ENCODE data around the gene MYBPC2. TPM values are rescaled to one million over a fixed set of nuclear protein-coding genes. Genes with fewer than 3 reads are reported as not detected.
A peak's percentile ranks its signal among the peaks of the same experiment; 100 is the strongest.

The MYBPC2 gene
- total and polyA plus RNA-seq, 7 donors: 0.95 TPM; not detected in 6

GRCh38 chr19:50422397-50423278, 10.1 kb upstream of the MYBPC2 start:
- H3K4me1 ChIP-seq: peaks cover 0 to 10% (median 7%) of the 10 kb centered on the region in 4 donors
- H3K4me3 ChIP-seq: no peak overlapping the region
- H3K27me3 ChIP-seq: peaks cover 19 to 62% (median 60%) of the 10 kb centered on the region in 3 donors
- DNase-seq: no peak
- no peaks in the 10 kb centered on the region for H3K9me3 ChIP-seq
- H3K27ac ChIP-seq: no peak overlapping the region
- WGBS, 2 donors: 86 to 88% methylated on average over 18 of the region's 18 CpGs
- H3K36me3 ChIP-seq: no peaks in the 10 kb centered on the region
- TF ChIP-seq CTCF (IDR thresholded peaks at IDR 0.05) (no peak), POLR2AphosphoS5 (IDR thresholded peaks at IDR 0.05) (no peak), POLR2A (IDR thresholded peaks at IDR 0.05) (no peak), EP300 (IDR thresholded peaks at IDR 0.05) (no peak)
- intact Hi-C loops (cut with DNase I): no loop called here

- no peak for DNase-seq
- H3K9me3 ChIP-seq: no peaks in the 10 kb centered on the region
- intact Hi-C loops (cut with DNase I): no loop called here
- no peak overlapping the region for H3K4me3 ChIP-seq
- H3K27me3 ChIP-seq: peaks cover 12 to 58% (median 58%) of the 10 kb centered on the region in 3 donors
- TF ChIP-seq POLR2AphosphoS5 (IDR thresholded peaks at IDR 0.05) (no peak), CTCF (IDR thresholded peaks at IDR 0.05) (no peak), POLR2A (IDR thresholded peaks at IDR 0.05) (no peak), EP300 (IDR thresholded peaks at IDR 0.05) (no peak)
- H3K36me3 ChIP-seq: no peaks in the 10 kb centered on the region
- H3K4me1 ChIP-seq: peaks cover 0 to 17% (median 5%) of the 10 kb centered on the region in 4 donors
- no peak overlapping the region for H3K27ac ChIP-seq
- 77 to 82% methylated on average over 22 of the region's 22 CpGs for WGBS, 2 donors
Measured at GRCh38 chr19:50423279-50424113, 9.2 kb upstream of the MYBPC2 start.

GRCh38 chr19:50425581-50425980, 7.1 kb upstream of the MYBPC2 start:
- no peak for DNase-seq
- Histone ChIP-seq H3K4me1 (peaks cover 0 to 11% (median 0%) of the 10 kb centered on the region in 4 donors), H3K4me3 (no peak overlapping the region), H3K27ac (no peak overlapping the region), H3K36me3 (no peaks in the 10 kb centered on the region), H3K9me3 (no peaks in the 10 kb centered on the region), H3K27me3 (peaks cover 2 to 55% (median 44%) of the 10 kb centered on the region in 3 donors)
- intact Hi-C loops (cut with DNase I): no loop called here
- 51 to 58% methylated on average over 7 of the region's 7 CpGs for WGBS, 2 donors
- TF ChIP-seq CTCF (IDR thresholded peaks at IDR 0.05) (no peak), POLR2AphosphoS5 (IDR thresholded peaks at IDR 0.05) (no peak), EP300 (IDR thresholded peaks at IDR 0.05) (no peak), POLR2A (IDR thresholded peaks at IDR 0.05) (no peak)

GRCh38 chr19:50427318-50427925, 5.3 kb upstream of the MYBPC2 start:
- Histone ChIP-seq H3K36me3 (no peaks in the 10 kb centered on the region), H3K27ac (peak overlapping the region in 1 of 4 donors; percentile 48), H3K27me3 (peaks cover 7 to 52% (median 44%) of the 10 kb centered on the region in 3 donors), H3K4me1 (peaks cover 0 to 23% (median 15%) of the 10 kb centered on the region in 4 donors), H3K4me3 (peak overlapping the region in 3 of 4 donors; percentile 16 to 34 (median 31)), H3K9me3 (no peaks in the 10 kb centered on the region)
- no peak for DNase-seq
- WGBS, 2 donors: 81 to 84% methylated on average over 26 of the region's 26 CpGs
- intact Hi-C loops (cut with DNase I): no loop called here
- TF ChIP-seq POLR2AphosphoS5 (IDR thresholded peaks at IDR 0.05): no peak
- TF ChIP-seq EP300 (IDR thresholded peaks at IDR 0.05): no peak
- no peak for TF ChIP-seq CTCF (IDR thresholded peaks at IDR 0.05)
- no peak for TF ChIP-seq POLR2A (IDR thresholded peaks at IDR 0.05)

Data from sigmoid colon (tissue), 7 donors.